Astrocyte of the cerebellum (primary cell): ENCODE measurements around the gene FAM180A.

Experiments used
- DNase-seq: peaks from one replicate; pipeline ENCODE4 v3.0.0-alpha.2; 2011; ENCODE audit warnings: low read depth
- H3K4me3 ChIP-seq: 2 replicates; pipeline ENCODE4 v1.5.1; 2011; ENCODE audit warnings: mild to moderate bottlenecking, low read depth, low read length, moderate library complexity
- CTCF ChIP-seq: IDR thresholded peaks from 2 replicates; pipeline ENCODE4 v1.5.1; 2012; ENCODE audit warnings: low read length, low read depth, moderate library complexity, mild to moderate bottlenecking; ENCODE audit errors: missing control alignments
- in situ Hi-C: cut with HindIII; loops from 2 replicates; pipeline ENCODE4 v1.10.0; 2017; ENCODE audit warnings: low sequenced_read_pairs

FAM180A gene

GRCh38 chr7:135773464-135773863 lies 24.9 kb upstream of the FAM180A start:
- in situ Hi-C loops: no loop called here
- H3K4me3 ChIP-seq: no peak overlapping the region
- DNase-seq: no peak
- no peak for TF ChIP-seq CTCF

- TF ChIP-seq CTCF: no peak
- H3K4me3 ChIP-seq: no peak overlapping the region
- in situ Hi-C loops: no loop called here
- DNase-seq: no peak
Measured at GRCh38 chr7:135772639-135773222, 24.1 kb upstream of the FAM180A start.

- peak; percentile 57 for DNase-seq
- in situ Hi-C loops: no loop called here
- no peak overlapping the region for H3K4me3 ChIP-seq
- TF ChIP-seq CTCF: no peak
Measured at GRCh38 chr7:135771961-135772638, 23.5 kb upstream of the FAM180A start.

GRCh38 chr7:135771051-135771450 lies 22.4 kb upstream of the FAM180A start:
- no peak for DNase-seq
- H3K4me3 ChIP-seq: no peak overlapping the region
- TF ChIP-seq CTCF: no peak
- in situ Hi-C loops: no loop called here

- DNase-seq: no peak
- no peak overlapping the region for H3K4me3 ChIP-seq
- no peak for TF ChIP-seq CTCF
- in situ Hi-C loops: no loop called here
Measured at GRCh38 chr7:135770139-135770710, 21.6 kb upstream of the FAM180A start.

- in situ Hi-C loops: no loop called here
- TF ChIP-seq CTCF: no peak
- no peak overlapping the region for H3K4me3 ChIP-seq
- no peak for DNase-seq
Measured at GRCh38 chr7:135769005-135769802, 20.6 kb upstream of the FAM180A start.
